ENCODE results near the gene RAB36.

- no peak for TF ChIP-seq CTCF (IDR thresholded peaks at IDR 0.05)
- no peak for TF ChIP-seq ZFX (IDR thresholded peaks at IDR 0.05; ENCODE audit: borderline replicate concordance)
Observed at GRCh38 chr22:23177197-23177596, 31.9 kb downstream of the RAB36 start.
